ENCODE measurements around the gene RAB4B. TPM values are rescaled to one million over a fixed set of nuclear protein-coding genes. Genes with fewer than 3 reads are reported as not detected.
A peak's percentile ranks its signal among the peaks of the same experiment; 100 is the strongest.
"Not testable (repeated sequence)": the region's sequence is repeated elsewhere in the genome, so short reads cannot be mapped to it uniquely, and the experiment has no call there.

Gene RAB4B
- total RNA-seq, 2 experiments from 2014 or later = 36.2 to 56.7 TPM

GRCh38 chr19:40776364-40776763, 1.7 kb upstream of the RAB4B start:
- DNase-seq (no peak), ATAC-seq (no peak)
- Mint-ChIP-seq H3K9me3 (ENCODE audit: low read depth) (no peaks in the 10 kb centered on the region), H3K4me1 (peaks cover 34% of the 10 kb centered on the region), H3K27me3 (no peaks in the 10 kb centered on the region), H3K4me3 (no peak overlapping the region), H3K36me3 (peaks cover 10% of the 10 kb centered on the region), H3K27ac (no peak overlapping the region)
- CTCF ChIA-PET = interaction anchor here (2.5 to 4.6 kb wide), 5 partner anchors 21 to 43 kb away, joined by 9 to 47 read pairs (median 42); partner anchors contain the start of genes ACTMAP, EGLN2 and SNRPA

GRCh38 chr19:40776932-40777644, 959 bp upstream of the RAB4B start:
- Mint-ChIP-seq H3K4me1 (peaks cover 33% of the 10 kb centered on the region), H3K27ac (peak overlapping the region; percentile 99), H3K36me3 (peaks cover 12% of the 10 kb centered on the region), H3K4me3 (peak overlapping the region; percentile 87), H3K27me3 (no peaks in the 10 kb centered on the region), H3K9me3 (ENCODE audit: low read depth) (no peaks in the 10 kb centered on the region)
- ATAC-seq (peak; percentile 56), DNase-seq (peak; percentile 98)
- CTCF ChIA-PET = interaction anchor here (0.5 to 4.6 kb wide), 12 partner anchors 20 to 525 kb away, joined by 3 to 47 read pairs (median 8); partner anchors contain the start of genes ACTMAP, COQ8B, EGLN2 and ITPKC

GRCh38 chr19:40777645-40777936, 456 bp upstream of the RAB4B start:
- H3K36me3 Mint-ChIP-seq = peaks cover 14% of the 10 kb centered on the region
- no peaks in the 10 kb centered on the region for H3K27me3 Mint-ChIP-seq
- DNase-seq = no peak
- H3K4me3 Mint-ChIP-seq = peak overlapping the region; percentile 87
- peak overlapping the region; percentile 99 for H3K27ac Mint-ChIP-seq
- ATAC-seq = no peak
- CTCF ChIA-PET = interaction anchor here (0.5 to 4.6 kb wide), 14 partner anchors 20 to 525 kb away, joined by 3 to 47 read pairs (median 6); partner anchors contain the start of genes ACTMAP, COQ8B, EGLN2 and ITPKC
- H3K9me3 Mint-ChIP-seq (ENCODE audit: low read depth) = no peaks in the 10 kb centered on the region
- peaks cover 33% of the 10 kb centered on the region for H3K4me1 Mint-ChIP-seq

- Mint-ChIP-seq H3K4me3 (peak overlapping the region; percentile 87), H3K4me1 (peaks cover 33% of the 10 kb centered on the region), H3K27me3 (no peaks in the 10 kb centered on the region), H3K9me3 (ENCODE audit: low read depth) (no peaks in the 10 kb centered on the region), H3K27ac (peak overlapping the region; percentile 99), H3K36me3 (peaks cover 14% of the 10 kb centered on the region)
- CTCF ChIA-PET = interaction anchor here (0.7 to 4.6 kb wide), 15 partner anchors 8 to 144 kb away, joined by 3 to 47 read pairs (median 6); partner anchors contain the start of genes ACTMAP, COQ8B, EGLN2 and ITPKC
- no peak for DNase-seq
- no peak for ATAC-seq
Measured at GRCh38 chr19:40778706-40779284, 748 bp downstream of the RAB4B start.

GRCh38 chr19:40780582-40780981, 2.5 kb downstream of the RAB4B start:
- Mint-ChIP-seq H3K27ac (peak overlapping the region; percentile 69), H3K36me3 (peaks cover 16% of the 10 kb centered on the region), H3K9me3 (ENCODE audit: low read depth) (no peaks in the 10 kb centered on the region), H3K27me3 (no peaks in the 10 kb centered on the region), H3K4me3 (no peak overlapping the region), H3K4me1 (peaks cover 39% of the 10 kb centered on the region)
- DNase-seq (no peak), ATAC-seq (no peak)
- CTCF ChIA-PET = interaction anchor here (0.5 to 1.1 kb wide), 2 partner anchors 10 to 36 kb away, joined by 3 read pairs; no protein-coding TSS in a partner anchor

GRCh38 chr19:40781140-40781539, 3.1 kb downstream of the RAB4B start:
- no peak overlapping the region for H3K4me3 Mint-ChIP-seq
- no peak overlapping the region for H3K27ac Mint-ChIP-seq
- no peaks in the 10 kb centered on the region for H3K9me3 Mint-ChIP-seq (ENCODE audit: low read depth)
- no peak for DNase-seq
- CTCF ChIA-PET = interaction anchor here (0.6 to 1.1 kb wide), 3 partner anchors 9 to 123 kb away, joined by 3 read pairs; no protein-coding TSS in a partner anchor
- peaks cover 38% of the 10 kb centered on the region for H3K4me1 Mint-ChIP-seq
- no peak for ATAC-seq
- no peaks in the 10 kb centered on the region for H3K27me3 Mint-ChIP-seq
- peaks cover 16% of the 10 kb centered on the region for H3K36me3 Mint-ChIP-seq

- Mint-ChIP-seq H3K27me3 (no peaks in the 10 kb centered on the region), H3K36me3 (peaks cover 18% of the 10 kb centered on the region), H3K4me3 (no peak overlapping the region), H3K27ac (no peak overlapping the region), H3K4me1 (peaks cover 24% of the 10 kb centered on the region), H3K9me3 (ENCODE audit: low read depth) (no peaks in the 10 kb centered on the region)
- ATAC-seq (no peak), DNase-seq (no peak)
- CTCF ChIA-PET = no interaction called here
Measured at GRCh38 chr19:40783711-40784110, 5.7 kb downstream of the RAB4B start.

GRCh38 chr19:40784146-40784545, 6.1 kb downstream of the RAB4B start:
- ATAC-seq; H3K27ac Mint-ChIP-seq; H3K27me3 Mint-ChIP-seq; H3K4me3 Mint-ChIP-seq; CTCF ChIA-PET; DNase-seq; H3K9me3 Mint-ChIP-seq (ENCODE audit: low read depth): not testable (repeated sequence)
- peaks cover 20% of the 10 kb centered on the region for H3K4me1 Mint-ChIP-seq
- peaks cover 18% of the 10 kb centered on the region for H3K36me3 Mint-ChIP-seq

- Mint-ChIP-seq H3K27ac (peak overlapping the region; percentile 41), H3K9me3 (ENCODE audit: low read depth) (no peaks in the 10 kb centered on the region), H3K4me1 (peaks cover 9% of the 10 kb centered on the region), H3K36me3 (peaks cover 20% of the 10 kb centered on the region), H3K4me3 (no peak overlapping the region), H3K27me3 (no peaks in the 10 kb centered on the region)
- CTCF ChIA-PET = no interaction called here
- ATAC-seq (no peak), DNase-seq (no peak)
Measured at GRCh38 chr19:40785526-40785925, 7.5 kb downstream of the RAB4B start.

GRCh38 chr19:40786060-40787037, 8.3 kb downstream of the RAB4B start:
- ATAC-seq = no peak
- CTCF ChIA-PET = interaction anchor here (1.0 kb wide), 1 partner anchor 8 kb away, joined by 3 read pairs; the partner anchor contains the start of gene RAB4B
- peaks cover 6% of the 10 kb centered on the region for H3K4me1 Mint-ChIP-seq
- H3K4me3 Mint-ChIP-seq = no peak overlapping the region
- H3K9me3 Mint-ChIP-seq (ENCODE audit: low read depth) = no peaks in the 10 kb centered on the region
- H3K27ac Mint-ChIP-seq = no peak overlapping the region
- H3K36me3 Mint-ChIP-seq = peaks cover 16% of the 10 kb centered on the region
- H3K27me3 Mint-ChIP-seq = no peaks in the 10 kb centered on the region
- DNase-seq = no peak

GRCh38 chr19:40791349-40791748, 13.3 kb downstream of the RAB4B start:
- ATAC-seq = no peak
- Mint-ChIP-seq H3K36me3 (peaks cover 14% of the 10 kb centered on the region), H3K27me3 (no peaks in the 10 kb centered on the region), H3K9me3 (ENCODE audit: low read depth) (no peaks in the 10 kb centered on the region), H3K27ac (no peak overlapping the region), H3K4me3 (no peak overlapping the region), H3K4me1 (peaks cover 8% of the 10 kb centered on the region)
- CTCF ChIA-PET = no interaction called here
- no peak for DNase-seq

GRCh38 chr19:40791996-40792395, 13.9 kb downstream of the RAB4B start:
- peaks cover 8% of the 10 kb centered on the region for H3K4me1 Mint-ChIP-seq
- H3K36me3 Mint-ChIP-seq = peaks cover 16% of the 10 kb centered on the region
- H3K27ac Mint-ChIP-seq = no peak overlapping the region
- DNase-seq = no peak
- H3K27me3 Mint-ChIP-seq = no peaks in the 10 kb centered on the region
- CTCF ChIA-PET = no interaction called here
- H3K9me3 Mint-ChIP-seq (ENCODE audit: low read depth) = no peaks in the 10 kb centered on the region
- no peak overlapping the region for H3K4me3 Mint-ChIP-seq
- no peak for ATAC-seq
